Activated naive CD4-positive, alpha-beta T cell treated with anti-CD3 and anti-CD28 coated beads, Interleukin-2, amount 50 U/mL, for 72 hours (primary cell): Measurements from ENCODE around the gene PYGB. TPM values are rescaled to one million over a fixed set of nuclear protein-coding genes. Genes with fewer than 3 reads are reported as not detected.
"Not testable (repeated sequence)": the region's sequence is repeated elsewhere in the genome, so short reads cannot be mapped to it uniquely, and the experiment has no call there.

Source experiments
- ATAC-seq, 2 donors: fragments of 150-1000 bp; cut with Tn5 transposase; 2 replicates each; pipeline ENCODE4 v1.10.0; 2021; ENCODE audit warnings: mild to moderate bottlenecking in 2 of 2, moderate library complexity in 2 of 2
- DNase-seq, 2 donors: peaks; one replicate each; pipeline ENCODE4 v3.0.0; 2021 to 2022; ENCODE audit warnings: low spot score in 2 of 2
- H3K27ac Mint-ChIP-seq, 2 donors: one replicate each; pipeline ENCODE4 v1.8.0; 2022; ENCODE audit warnings: mild to moderate bottlenecking in 2 of 2, mixed read lengths in 2 of 2
- H3K36me3 Mint-ChIP-seq, 2 donors: one replicate each; pipeline ENCODE4 v1.8.0; 2022; ENCODE audit warnings: mixed read lengths in 2 of 2
- H3K9me3 Mint-ChIP-seq, 2 donors: one replicate each; pipeline ENCODE4 v1.8.0; 2022; ENCODE audit warnings: mixed read lengths in 2 of 2
- total RNA-seq, 2 donors: library from RNA; stranded (reverse); gene quantifications; one replicate each; pipeline ENCODE4 v1.2.3, GENCODE V29; 2022

The PYGB gene
- total RNA-seq, 2 donors from 2014 or later: 19.1 to 30.8 TPM

DNA sequence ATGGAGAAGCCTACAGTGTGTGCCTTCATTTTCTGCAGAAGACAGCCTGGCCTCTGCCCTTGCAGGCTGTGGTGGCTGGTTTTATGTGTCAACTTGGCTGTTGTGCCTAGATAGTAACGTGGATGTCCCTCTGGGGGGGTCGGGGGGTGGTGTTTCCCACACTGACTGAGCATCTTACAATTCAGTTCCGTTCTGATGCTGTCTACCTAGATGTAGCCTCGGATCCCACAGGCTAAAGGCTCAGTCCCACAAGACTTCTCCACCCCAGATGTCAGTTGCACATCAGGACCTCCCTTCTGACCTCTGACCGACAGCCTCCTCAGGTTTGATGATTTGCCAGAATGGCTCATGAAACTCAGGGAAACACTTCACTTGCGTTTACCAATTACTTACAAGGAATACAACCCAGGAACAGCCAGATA is 4.4 kb downstream of the PYGB start:
- H3K36me3 Mint-ChIP-seq: peaks cover 0 to 8% of the 10 kb centered on the region in 2 donors
- peak overlapping the region; percentile 5 to 44 for H3K27ac Mint-ChIP-seq
- H3K9me3 Mint-ChIP-seq: no peaks in the 10 kb centered on the region
- DNase-seq (no peak), ATAC-seq (no peak)

DNA sequence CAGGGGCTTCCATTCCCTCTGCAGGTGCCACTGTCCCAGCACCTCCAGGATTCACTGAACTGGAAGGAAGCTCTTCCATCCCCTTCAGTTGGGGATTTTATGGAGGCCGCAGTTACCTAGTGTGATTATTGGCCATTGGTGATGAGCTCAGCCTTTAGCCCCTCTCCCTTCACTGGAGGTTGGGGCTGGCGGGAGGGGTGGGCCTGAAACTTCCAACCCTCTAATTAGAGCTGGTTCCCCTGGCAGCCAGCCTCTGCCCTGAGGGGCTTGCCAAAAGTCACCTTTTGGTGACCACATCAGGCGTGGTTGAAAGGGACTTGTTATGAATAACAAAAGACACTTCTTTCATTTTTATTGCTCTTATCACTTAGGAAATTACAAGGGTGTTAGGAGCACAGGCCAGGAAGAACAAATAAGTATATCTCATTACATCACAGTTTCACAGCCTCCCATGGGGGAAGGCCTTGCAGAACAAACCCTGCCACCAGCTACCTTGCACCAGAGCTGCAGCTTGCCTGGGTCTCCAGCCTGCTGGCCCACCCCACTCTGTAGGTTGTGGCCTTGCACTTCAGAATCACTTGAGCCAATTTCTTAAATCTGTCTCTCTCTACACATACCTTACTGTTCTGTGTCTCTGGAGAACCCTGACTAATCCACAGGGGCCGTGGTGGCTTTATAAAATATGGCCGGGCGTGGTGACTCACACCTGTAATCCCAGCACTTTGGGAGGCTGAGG is 5.0 kb downstream of the PYGB start:
- peak overlapping the region in 1 of 2 donors; percentile 5 for H3K27ac Mint-ChIP-seq
- peaks cover 0 to 8% of the 10 kb centered on the region in 2 donors for H3K36me3 Mint-ChIP-seq
- DNase-seq (no peak), ATAC-seq (peak; percentile 9 to 31)
- H3K9me3 Mint-ChIP-seq: no peaks in the 10 kb centered on the region

DNA sequence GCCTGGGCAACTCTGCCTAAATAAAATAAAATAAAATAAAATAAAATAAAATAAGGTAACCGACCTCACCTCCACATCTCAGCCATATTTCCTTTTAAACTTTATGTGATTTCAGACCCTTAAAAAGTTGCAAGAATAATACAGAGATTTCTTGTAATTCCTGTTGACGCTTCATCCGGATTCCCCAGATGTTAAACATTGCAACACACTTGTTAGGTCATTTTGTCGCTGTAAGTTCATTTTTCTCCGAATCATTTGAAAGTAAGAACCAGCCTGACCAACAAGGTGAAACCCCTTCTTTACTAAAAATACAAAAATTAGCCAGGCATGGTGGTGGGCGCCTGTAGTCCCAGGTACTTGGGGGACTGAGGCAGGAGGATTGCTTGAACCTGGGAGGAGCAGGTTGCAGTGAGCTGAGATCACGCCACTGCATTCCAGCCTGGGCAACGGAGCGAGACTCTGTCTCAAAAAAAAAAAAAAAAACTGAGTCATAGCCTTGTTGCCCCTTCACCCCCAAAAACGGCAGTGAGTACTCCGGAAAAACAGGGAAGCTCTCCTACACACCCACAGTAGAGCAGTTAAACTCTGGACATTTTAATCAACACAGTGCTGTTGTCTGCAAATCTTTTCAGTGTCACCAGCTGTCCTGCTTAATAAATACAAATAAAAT is 5.9 kb downstream of the PYGB start:
- DNase-seq (no peak), ATAC-seq (no peak)
- no peaks in the 10 kb centered on the region for H3K9me3 Mint-ChIP-seq
- H3K27ac Mint-ChIP-seq: peak overlapping the region in 1 of 2 donors; percentile 5
- peaks cover 0 to 5% of the 10 kb centered on the region in 2 donors for H3K36me3 Mint-ChIP-seq

DNA sequence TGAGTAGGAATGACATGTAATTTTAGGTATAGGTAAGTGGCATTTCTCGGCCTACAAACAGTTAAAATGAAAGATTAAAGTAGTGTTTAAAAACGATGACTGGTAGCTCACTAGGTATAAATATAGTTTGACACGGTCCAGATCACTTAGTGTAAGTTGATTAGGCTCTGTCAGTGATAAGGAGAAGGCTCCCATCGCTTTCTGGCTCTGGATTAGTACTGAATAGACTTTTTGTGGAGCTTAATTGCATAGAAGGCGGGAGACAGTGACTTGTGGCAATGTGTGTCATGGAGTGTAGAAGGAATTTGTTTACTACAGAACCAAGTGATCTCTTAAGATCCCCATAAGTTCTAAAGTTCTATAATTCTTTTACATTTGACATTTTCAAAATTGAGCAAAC is 6.7 kb downstream of the PYGB start:
- Mint-ChIP-seq H3K9me3 (no peaks in the 10 kb centered on the region), H3K36me3 (no peaks in the 10 kb centered on the region), H3K27ac (no peak overlapping the region)
- ATAC-seq (no peak), DNase-seq (no peak)

DNA sequence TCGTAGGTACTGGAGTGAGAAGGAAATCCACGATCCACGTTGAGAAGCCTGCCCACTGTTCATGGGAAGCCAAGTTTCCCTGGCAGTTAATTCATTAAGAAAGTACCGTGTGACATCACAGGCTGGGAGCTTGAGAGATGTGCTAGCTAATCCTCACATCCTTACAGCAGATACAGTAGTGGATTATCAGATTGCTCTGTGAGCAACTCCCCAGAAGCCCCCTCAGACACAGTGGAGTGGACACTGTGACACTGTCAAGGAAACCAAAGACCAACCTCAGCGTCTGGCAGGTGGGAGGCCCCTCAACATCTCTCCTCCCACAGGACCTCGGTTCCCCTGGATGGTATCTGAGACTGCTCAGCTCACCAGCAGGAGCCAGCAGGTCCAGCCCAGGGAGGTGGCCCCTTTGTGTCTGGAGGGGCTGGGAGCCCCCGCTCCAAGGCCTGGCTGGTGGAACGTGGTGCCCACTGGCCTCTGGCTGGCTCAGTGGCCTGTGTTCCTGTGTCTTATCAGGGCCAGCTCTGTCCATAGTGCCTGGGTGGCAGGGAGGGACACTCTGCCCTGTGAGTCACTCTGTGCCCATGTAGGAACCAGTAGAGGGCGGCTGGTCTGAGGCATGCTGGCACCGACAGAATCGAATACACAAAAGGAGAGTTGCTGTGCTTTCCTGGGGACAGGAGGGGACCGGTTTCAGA is 7.2 kb downstream of the PYGB start:
- no peaks in the 10 kb centered on the region for H3K36me3 Mint-ChIP-seq
- peak overlapping the region in 1 of 2 donors; percentile 23 for H3K27ac Mint-ChIP-seq
- H3K9me3 Mint-ChIP-seq: no peaks in the 10 kb centered on the region
- ATAC-seq: no peak
- peak in 1 of 2 donors; percentile 41 for DNase-seq

DNA sequence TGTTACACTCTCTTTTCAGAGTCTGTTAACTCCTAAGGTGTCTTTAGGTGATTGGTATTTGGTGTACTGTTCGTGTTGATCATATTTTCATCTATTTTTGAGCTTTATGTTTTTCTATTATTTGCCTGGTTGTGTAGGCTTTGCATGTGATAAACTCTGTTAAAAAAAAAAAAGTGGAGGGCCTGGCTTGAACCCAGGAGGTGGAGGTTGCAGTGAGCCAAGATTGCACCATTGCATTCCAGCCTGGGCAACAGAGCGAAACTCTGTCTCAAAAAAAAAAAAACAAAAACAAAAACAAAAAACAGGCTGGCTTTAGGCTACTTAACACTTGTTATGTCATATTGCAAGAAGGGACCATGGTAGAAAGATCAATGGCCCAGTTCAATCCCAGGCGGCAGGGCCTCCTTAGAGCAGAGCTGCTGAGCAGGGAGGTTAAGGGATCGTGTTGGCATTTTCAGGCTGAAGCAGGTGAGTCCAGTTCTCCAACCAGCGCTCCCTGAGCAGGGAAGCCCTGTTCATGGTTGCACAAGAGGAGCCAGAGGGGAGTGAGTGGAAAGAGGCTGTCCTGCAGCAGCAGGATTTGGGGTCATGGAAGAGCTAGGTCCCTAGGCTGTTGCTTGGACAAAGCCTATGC is 8.5 kb downstream of the PYGB start:
- DNase-seq (no peak), ATAC-seq (no peak)
- Mint-ChIP-seq H3K36me3 (peaks cover 3 to 6% of the 10 kb centered on the region in 2 donors), H3K9me3 (no peaks in the 10 kb centered on the region), H3K27ac (peak overlapping the region; percentile 23 to 29)

DNA sequence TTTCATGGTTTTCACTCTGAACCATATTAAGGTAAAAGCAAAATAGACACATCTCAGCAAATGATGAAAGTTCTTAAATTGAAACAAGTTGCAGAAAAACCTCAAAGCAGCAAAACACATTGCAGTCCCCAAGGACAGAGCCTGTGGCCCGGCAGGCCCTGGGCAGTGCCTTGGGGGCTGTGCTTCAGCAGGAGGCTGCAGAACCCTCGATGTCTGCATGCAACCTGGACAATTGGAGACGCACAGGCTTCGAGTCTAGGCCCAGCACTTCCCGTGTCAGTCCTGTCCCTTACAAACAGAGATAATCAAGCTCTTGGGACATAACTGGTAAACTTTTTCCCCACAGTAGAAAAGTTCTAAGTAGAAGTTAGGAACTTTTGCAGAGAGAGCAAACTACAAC is 9.2 kb downstream of the PYGB start:
- ATAC-seq: no peak
- Mint-ChIP-seq H3K36me3 (peaks cover 6 to 10% of the 10 kb centered on the region in 2 donors), H3K27ac (no peak overlapping the region), H3K9me3 (no peaks in the 10 kb centered on the region)
- no peak for DNase-seq

DNA sequence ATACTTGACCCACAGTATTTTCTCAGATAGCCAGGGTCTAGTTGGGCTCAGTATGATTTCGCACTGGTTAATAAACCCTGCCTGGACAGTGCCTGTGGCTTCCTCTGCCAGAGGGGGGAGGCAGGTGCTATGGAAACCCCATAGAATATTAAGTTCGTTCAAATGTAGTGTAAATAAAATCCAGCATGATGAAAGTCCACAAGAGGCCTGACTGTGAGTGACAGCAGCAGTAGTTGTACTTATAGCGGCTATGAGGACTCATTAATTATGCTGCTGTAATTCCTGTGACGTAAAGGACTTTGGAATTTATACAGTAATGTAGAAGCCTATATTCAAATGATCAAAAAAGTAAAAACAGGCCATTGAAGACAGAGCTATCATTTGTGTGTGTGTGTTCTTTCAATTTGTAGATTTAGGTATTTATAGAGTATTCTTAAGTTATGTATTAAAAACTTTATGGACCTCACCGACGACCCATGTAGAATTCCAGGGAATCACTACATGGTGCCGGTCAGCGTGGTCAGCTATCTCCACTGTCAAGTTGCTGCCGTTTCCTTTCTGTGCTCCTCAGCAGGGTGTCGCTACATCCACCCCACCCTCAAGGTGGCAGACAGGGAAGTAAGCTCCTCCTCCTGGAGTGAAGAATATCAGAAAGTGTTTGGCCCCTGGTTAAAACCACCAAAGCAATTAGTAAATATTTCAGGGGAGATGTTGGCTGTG is 10.0 kb downstream of the PYGB start:
- Mint-ChIP-seq H3K27ac (peak overlapping the region in 1 of 2 donors; percentile 68), H3K36me3 (peaks cover 6 to 12% of the 10 kb centered on the region in 2 donors), H3K9me3 (no peaks in the 10 kb centered on the region)
- no peak for ATAC-seq
- DNase-seq: no peak

DNA sequence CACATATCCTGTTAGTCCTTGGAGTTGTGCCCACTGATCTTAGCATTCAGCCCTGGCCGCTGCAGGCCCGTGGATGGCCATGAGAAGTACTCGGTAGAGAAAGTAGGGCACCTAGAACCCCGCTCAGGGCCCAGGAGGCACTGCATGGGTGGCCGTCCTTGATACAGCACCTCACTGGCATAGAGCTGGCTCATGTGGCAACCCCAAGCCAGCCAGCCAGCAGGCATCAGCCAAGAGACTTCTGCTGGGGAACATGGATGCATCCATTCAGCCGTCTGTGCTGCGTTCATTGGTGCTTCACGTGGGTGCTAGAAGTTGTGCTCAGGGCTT is 10.6 kb downstream of the PYGB start:
- DNase-seq (peak in 1 of 2 donors; percentile 50), ATAC-seq (no peak)

DNA sequence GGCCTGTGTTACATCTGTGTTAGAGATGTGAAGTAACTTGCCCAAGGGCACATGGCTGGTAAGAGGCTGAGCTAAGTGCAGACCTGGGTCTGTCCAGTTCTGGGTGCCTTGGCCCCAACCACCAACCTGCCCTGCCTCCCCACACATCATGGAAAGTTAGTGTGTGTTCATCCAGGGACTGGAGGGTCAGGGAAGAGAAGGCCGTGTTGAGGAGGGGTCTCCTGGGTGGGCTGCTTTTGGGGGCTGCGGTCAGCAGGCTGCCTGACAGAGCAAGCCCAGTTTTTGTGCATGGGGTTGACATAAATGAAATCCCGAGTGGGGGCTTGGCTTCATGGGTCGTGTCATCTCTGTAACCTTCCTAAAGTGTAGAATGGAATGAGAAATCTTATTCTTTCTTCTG is 10.9 kb downstream of the PYGB start:
- peak overlapping the region in 1 of 2 donors; percentile 70 for H3K27ac Mint-ChIP-seq

More for the DNA sequence above, 10.6 kb downstream of the PYGB start:
- Mint-ChIP-seq H3K27ac (peak overlapping the region in 1 of 2 donors; percentile 70), H3K36me3 (peaks cover 12% of the 10 kb centered on the region in 2 donors), H3K9me3 (peaks cover 0 to 4% of the 10 kb centered on the region in 2 donors)

DNA sequence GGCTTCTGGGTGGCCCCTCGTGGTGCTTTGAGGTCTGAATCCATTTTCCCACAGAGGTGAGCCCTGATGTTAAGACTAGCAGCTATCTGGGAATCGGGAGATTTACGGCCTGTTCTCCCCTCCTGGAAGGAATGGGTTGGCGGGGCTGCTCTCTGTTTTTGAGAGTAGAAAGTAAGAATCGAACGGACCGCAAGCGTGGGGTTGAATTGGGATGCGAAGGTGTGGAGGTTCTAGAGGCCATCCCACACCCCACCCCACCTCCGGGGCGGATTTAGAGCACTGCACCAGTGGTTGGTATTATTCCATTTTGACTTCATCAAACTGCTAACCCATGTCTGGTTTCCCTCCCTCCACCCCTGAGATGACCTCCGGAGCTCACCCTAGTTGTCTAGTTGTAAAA is 11.5 kb downstream of the PYGB start:
- DNase-seq (peak in 1 of 2 donors; percentile 43), ATAC-seq (peak in 1 of 2 donors; percentile 55)
- H3K27ac Mint-ChIP-seq: peak overlapping the region; percentile 2 to 70
- peaks cover 0 to 4% of the 10 kb centered on the region in 2 donors for H3K9me3 Mint-ChIP-seq
- H3K36me3 Mint-ChIP-seq: peaks cover 12% of the 10 kb centered on the region in 2 donors

More for the DNA sequence above, 10.9 kb downstream of the PYGB start:
- Mint-ChIP-seq H3K36me3 (peaks cover 12% of the 10 kb centered on the region in 2 donors), H3K9me3 (peaks cover 0 to 4% of the 10 kb centered on the region in 2 donors)
- no peak for DNase-seq
- no peak for ATAC-seq

DNA sequence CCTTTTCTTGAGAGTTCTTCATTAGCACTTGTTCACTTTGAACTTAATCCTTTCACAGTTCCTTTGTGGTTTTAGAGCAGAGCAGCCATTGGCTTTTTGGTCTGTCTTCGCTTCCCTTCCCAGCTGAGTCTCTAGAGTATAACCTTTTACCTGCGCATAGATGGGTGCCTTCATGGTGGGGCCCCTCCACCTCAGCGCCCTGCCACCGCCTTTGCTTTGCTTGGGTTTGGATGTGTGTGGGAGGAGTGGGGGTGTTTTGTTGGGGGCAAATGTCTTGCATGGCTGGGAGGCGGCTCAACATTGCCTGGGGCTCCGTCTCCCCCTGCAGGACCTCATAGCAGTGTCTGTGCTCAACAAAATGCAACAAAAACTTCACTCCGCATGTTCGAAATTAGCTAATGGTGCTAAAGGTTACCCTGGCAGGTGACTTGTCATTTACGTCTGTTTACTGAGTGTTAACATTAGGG is 11.9 kb downstream of the PYGB start:
- DNase-seq: peak in 1 of 2 donors; percentile 38
- H3K27ac Mint-ChIP-seq: peak overlapping the region; percentile 2 to 70

DNA sequence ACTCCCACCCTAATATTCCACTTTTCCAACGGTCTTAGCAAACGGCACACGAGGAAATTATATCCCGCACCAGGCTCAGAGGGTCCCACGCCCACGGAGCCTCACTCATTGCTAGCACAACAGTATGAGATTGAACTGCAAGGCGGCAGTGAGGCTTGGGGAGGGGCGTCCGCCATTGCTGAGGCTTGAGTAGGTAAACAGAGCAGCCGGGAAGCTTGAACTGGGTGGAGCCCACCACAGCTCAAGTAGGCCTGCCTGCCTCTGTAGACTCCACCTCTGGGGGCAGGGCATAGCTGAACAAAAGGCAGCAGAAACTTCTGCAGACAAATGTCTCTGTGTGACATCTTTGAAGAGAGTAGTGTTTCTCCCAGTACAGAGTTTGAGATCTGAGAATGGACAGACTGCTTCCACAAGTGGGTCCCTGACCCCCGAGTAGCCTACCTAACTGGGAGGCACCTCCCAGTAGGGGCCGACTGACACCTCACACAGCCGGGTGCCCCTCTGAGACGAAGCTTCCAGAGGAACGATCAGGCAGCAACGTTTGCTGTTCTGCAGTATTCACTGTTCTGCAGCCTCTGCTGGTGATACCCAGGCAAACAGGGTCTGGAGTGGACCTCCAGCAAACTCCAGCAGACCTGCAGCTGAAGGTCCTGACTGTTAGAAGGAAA is 13.0 kb downstream of the PYGB start:
- DNase-seq: peak in 1 of 2 donors; percentile 39
- H3K9me3 Mint-ChIP-seq, ATAC-seq, H3K27ac Mint-ChIP-seq: not testable (repeated sequence)
- H3K36me3 Mint-ChIP-seq: peaks cover 12% of the 10 kb centered on the region in 2 donors

More for the DNA sequence above, 11.9 kb downstream of the PYGB start:
- H3K9me3 Mint-ChIP-seq: peaks cover 0 to 4% of the 10 kb centered on the region in 2 donors
- H3K36me3 Mint-ChIP-seq: peaks cover 12% of the 10 kb centered on the region in 2 donors
- peak in 1 of 2 donors; percentile 61 for ATAC-seq

DNA sequence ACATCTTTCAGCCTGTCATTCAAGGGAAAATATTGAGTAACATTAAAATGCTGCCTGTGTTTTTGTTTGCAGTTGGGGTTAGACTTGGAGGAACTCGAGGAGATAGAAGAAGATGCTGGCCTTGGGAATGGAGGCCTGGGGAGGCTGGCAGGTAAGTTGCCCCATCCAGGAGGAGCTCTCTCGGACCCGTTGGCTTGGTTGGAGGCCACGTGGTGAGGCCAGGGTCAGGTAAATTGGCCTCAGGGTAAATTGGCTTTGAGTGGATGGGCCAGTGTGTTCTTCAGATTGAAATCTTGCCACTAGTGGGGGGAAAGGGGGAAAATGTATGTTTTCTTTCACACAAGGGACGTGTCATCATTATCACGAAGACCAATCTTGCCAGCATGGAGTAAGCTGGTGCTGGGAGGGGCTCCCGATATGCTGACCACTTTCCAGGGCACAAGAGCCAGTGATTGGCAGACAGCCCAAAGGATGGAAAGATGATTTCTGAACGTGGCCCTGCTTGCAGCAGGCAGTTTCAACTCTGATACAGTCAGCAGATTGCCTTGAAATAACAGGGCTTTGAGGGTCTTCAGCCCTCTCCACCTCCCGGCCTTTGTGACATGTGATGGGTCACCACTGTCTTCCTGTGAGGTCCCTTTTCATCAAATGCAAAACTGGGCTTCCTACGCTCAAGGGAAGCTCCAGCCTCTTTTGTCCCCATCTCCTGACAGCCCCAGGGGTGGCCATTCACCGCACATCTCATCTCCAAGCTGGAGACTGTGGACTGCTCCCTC is 21.4 kb downstream of the PYGB start:
- DNase-seq (peak in 1 of 2 donors; percentile 48), ATAC-seq (no peak)
- H3K9me3 Mint-ChIP-seq: no peaks in the 10 kb centered on the region
- H3K27ac Mint-ChIP-seq: peak overlapping the region in 1 of 2 donors; percentile 93
- H3K36me3 Mint-ChIP-seq: peaks cover 3 to 6% of the 10 kb centered on the region in 2 donors

DNA sequence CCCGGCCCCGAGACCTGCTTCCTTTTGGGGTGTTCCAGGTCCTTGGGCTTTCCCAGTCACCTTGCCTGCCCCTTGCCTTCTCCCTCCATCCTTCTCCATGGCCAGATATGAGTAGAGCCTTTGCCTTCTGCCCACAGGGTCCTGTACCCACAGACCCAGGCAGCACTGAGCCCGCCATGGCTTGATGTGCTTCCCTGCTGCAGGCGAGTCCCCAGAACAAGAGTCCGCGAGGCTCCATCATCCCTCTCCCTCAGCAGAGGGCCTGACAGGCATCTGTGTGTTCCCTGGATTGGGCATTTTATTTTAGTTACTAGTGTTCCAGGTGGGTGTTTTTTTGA is 21.9 kb downstream of the PYGB start:
- Mint-ChIP-seq H3K27ac (peak overlapping the region in 1 of 2 donors; percentile 93), H3K36me3 (peaks cover 4 to 6% of the 10 kb centered on the region in 2 donors), H3K9me3 (no peaks in the 10 kb centered on the region)
- peak in 1 of 2 donors; percentile 38 for DNase-seq
- no peak for ATAC-seq
